Inflammatory macrophage treated with lipopolysaccharide for 4 hours (primary cell): ENCODE results near the gene CSNK1D.

ENCODE experiments used
- DNase-seq: peaks from one replicate; pipeline ENCODE4 v3.0.0-alpha.2; 2020

CSNK1D gene

GRCh38 chr17:82309656-82310570 lies 36.4 kb upstream of the CSNK1D start:
- no peak for DNase-seq

GRCh38 chr17:82305727-82306300 lies 32.3 kb upstream of the CSNK1D start:
- DNase-seq, result no peak

GRCh38 chr17:82304826-82305726 lies 31.6 kb upstream of the CSNK1D start:
- no peak for DNase-seq

GRCh38 chr17:82303944-82304808 lies 30.7 kb upstream of the CSNK1D start:
- no peak for DNase-seq

GRCh38 chr17:82302991-82303943 lies 29.8 kb upstream of the CSNK1D start:
- DNase-seq, result no peak

GRCh38 chr17:82302568-82302963 lies 29.1 kb upstream of the CSNK1D start:
- no peak for DNase-seq

GRCh38 chr17:82301916-82302567 lies 28.5 kb upstream of the CSNK1D start:
- no peak for DNase-seq

- DNase-seq, result no peak
These were observed 27.9 kb upstream of the CSNK1D start for GRCh38 chr17:82301300-82301915.

GRCh38 chr17:82300707-82301270 lies 27.3 kb upstream of the CSNK1D start:
- DNase-seq, result peak; percentile 60

GRCh38 chr17:82300228-82300627 lies 26.7 kb upstream of the CSNK1D start:
- DNase-seq, result no peak

- DNase-seq, result no peak
These were observed 26.0 kb upstream of the CSNK1D start for GRCh38 chr17:82299452-82299851.

- no peak for DNase-seq
These were observed 25.3 kb upstream of the CSNK1D start for GRCh38 chr17:82298538-82299421.

GRCh38 chr17:82297714-82298537 lies 24.4 kb upstream of the CSNK1D start:
- DNase-seq, result peak; percentile 89

- peak; percentile 80 for DNase-seq
These were observed 23.8 kb upstream of the CSNK1D start for GRCh38 chr17:82297280-82297713.

GRCh38 chr17:82296511-82297279 lies 23.2 kb upstream of the CSNK1D start:
- no peak for DNase-seq

GRCh38 chr17:82295472-82295814 lies 21.9 kb upstream of the CSNK1D start:
- no peak for DNase-seq
